ENCODE data around the gene ATF5.
A peak's percentile ranks its signal among the peaks of the same experiment; 100 is the strongest.
"Not testable (repeated sequence)": the region's sequence is repeated elsewhere in the genome, so short reads cannot be mapped to it uniquely, and the experiment has no call there.

ATF5 gene

DNA sequence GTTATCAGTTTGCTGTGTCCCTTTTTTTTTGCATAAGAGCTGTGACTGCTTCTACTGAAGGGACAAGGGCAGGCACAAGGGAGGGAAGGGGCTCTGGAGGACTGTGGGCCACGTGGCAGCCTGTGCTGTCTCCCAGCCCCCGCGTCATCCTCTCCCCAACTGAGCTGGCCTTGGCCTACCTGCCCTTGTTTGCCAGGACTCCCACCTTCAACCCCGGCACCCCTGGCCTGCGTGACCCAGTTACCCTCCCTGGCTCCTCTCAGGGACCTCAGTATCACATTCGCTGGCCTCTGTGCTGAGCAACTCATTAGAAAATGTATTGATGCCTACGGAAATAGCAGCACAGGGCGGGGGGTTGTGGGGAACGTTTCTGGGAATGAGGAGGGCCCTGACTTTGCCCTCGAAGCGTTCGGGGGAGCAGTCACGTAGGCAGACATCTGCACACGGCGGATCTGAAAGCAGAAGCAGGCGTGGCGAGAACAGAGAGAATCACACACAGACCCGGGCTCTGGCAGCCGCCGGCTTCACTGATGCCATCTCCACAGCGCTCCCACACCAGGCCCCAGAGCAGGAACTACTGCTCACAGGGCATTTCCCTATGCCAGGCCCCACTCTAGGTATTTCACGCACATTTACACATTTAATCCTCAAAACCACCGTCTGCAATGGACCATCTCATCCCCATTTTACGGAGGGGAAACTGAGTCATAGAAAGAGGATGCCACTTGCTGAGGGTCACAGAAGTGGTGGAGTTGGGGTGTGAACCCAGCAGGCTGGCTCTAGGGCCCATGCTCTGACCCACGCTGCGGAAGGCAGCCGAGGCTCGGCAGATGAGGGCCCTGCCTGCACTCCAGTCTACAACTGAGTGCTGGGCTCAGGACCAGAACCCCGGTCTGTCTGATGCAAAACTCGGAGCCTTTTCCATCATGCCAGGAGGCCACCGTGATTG is 5.7 kb upstream of the ATF5 start:
- no peak for DNase-seq (ENCODE audit: low read depth in 1 of 2, low spot score in 1 of 2)

DNA sequence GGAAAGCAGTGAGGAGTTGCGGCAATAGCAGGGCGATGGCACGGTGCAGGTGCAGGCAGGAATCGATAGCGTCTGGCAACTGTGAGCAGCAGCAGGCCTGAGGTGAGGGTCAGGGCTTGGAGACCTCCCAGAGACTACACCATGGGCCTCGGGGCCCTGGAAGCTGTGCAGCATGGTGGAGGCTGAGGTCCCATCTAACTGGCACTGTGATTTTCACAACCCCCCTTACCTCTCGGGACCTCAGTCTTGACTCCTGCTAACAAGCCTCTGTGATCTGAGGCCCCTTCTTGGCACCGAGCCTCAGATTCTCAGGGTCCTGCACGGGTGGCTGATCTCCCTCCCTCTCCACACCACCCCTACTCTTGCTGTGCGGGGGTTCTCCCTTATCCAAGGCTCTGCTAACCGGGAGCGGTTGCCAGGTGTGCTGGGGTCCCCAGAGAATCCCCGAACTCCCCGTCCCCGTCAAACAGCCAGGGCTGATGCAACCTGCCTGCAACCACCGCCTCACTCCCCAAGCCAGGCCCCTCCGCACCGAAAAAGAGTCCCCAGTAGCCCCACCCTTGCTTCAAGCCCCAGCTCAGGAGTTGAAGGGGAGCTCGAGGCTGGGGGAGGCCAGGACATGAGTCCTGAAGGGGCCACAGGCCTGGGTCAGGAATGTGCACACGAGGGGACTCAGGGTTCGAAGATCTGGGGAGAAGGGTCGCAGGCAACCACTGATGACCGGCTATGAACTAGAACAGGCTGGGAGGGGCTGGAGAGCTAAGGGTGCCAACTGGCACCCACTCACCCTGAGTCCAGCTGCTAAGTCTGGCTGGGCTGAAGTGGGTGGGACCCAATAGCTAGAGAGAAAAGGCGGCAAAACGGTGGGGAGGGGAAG is 4.8 kb upstream of the ATF5 start:
- no peak for DNase-seq (ENCODE audit: low read depth in 1 of 2, low spot score in 1 of 2)

DNA sequence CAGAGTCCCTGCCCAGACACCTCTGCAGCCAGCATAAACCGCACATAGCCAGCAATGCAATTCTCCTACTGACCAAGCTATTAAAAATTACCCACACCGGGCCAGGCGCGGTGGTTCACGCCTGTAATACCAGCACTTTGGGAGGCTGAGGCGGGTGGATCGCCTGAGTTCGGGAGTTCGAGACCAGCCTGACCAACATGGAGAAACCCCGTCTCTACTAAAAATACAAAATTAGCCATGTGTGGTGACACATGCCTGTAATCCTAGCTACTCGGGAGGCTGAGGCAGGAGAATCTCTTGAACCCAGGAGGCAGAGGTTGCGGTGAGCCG is 4.2 kb upstream of the ATF5 start:
- not testable (repeated sequence) for DNase-seq (ENCODE audit: low read depth in 1 of 2, low spot score in 1 of 2)

DNA sequence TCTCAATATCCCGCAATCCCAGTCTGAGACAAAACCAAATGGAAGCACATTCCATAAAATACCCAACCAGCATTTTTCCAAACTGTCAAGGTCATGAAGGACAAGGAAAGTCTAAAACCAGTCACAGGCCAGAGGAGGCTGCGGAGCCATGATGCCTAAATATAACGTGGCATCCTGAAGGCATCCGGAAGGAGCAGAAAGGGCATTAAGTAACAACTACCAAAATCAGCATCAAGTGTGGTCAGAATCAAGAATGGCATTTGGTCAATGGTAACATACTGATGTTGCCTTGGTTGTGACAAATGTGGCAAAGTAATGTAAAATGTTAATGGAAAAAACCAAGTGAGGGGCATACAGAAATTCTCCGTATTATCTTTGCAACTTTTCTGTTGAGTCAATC is 3.5 kb upstream of the ATF5 start:
- no peak for DNase-seq (ENCODE audit: low read depth in 1 of 2, low spot score in 1 of 2)

GRCh38 chr19:49926515-49926914 is 2.5 kb upstream of the ATF5 start:
- no peak for DNase-seq (ENCODE audit: low read depth in 1 of 2, low spot score in 1 of 2)

DNA sequence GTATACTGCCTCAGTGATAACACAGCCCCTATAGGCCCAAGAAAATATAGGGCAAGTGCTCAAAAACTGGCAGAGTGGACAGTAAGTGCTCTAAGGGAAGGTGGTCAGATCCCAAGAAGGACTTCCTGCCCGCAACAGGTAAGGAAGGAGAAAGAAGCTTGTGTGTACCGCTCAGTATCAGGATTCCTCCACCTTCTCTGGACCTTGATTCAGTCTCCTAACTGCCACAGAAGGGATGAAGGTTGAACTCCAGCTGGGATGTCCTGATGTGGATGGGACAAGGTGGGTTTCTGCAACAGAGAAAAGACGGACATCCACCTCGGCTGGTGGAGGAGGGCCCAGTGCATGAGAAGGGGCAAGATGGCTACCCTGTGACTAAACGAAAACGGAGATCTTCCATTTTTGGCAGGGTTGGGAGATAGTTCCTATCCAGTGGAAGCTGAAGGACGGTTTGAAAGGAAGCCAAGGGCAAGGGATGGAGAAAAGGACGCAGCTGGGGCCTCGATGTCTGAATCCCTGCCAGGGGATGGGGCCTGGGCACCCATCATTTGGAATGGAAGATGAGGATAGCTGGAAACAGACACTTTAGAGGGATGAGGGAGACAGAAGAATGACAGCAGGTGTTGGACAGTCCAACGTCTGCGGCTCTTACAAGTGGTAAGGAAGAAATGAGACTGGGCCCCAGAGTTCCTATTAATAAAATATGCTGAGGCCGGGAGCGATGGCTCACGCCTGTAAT is 1.3 kb upstream of the ATF5 start:
- no peak for DNase-seq (ENCODE audit: low read depth in 1 of 2, low spot score in 1 of 2)

GRCh38 chr19:49929611-49930482 is 842 bp downstream of the ATF5 start:
- peak; percentile 80 to 84 for DNase-seq (ENCODE audit: low read depth in 1 of 2, low spot score in 1 of 2)

DNA sequence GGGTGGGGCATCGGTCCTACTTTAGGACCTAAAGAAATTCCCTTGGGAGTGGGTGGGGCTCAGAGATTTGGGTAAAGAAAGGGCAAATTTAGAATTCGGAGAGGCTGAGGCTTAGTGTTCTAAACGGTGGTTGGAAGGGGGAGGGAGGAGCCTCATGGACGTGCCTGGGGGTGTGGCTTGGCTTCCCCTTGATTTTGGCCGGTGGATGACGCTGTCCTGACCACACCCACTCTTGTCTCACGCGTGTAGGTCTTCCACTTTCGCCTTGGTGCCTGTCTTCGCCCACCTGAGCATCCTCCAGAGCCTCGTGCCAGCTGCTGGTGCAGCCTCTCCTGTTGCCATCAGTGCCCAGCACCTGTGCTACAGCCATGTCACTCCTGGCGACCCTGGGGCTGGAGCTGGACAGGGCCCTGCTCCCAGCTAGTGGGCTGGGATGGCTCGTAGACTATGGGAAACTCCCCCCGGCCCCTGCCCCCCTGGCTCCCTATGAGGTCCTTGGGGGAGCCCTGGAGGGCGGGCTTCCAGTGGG is 1.5 kb downstream of the ATF5 start:
- DNase-seq (ENCODE audit: low read depth in 1 of 2, low spot score in 1 of 2): no peak

- no peak for DNase-seq (ENCODE audit: low read depth in 1 of 2, low spot score in 1 of 2)
Measured at GRCh38 chr19:49931293-49932040, 2.5 kb downstream of the ATF5 start.

DNA sequence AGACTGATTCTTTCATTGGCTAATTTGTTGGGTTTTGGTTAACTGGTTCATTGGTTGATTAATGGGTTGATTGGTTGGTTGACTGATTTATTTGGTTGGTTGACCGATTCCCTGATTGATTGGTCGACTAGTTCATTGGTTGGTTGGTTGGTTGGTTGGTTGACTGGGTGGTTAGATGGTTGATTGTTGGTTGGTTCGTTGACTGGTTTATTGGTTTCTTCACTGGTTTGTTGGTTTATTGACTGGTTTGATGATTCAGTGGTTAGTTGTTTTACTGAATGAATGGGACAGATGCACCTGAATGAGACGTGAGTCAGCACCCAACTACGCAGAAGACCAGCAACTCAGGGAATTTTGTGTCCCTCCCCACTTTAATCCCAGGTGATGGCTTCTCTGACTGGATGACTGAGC is 3.0 kb downstream of the ATF5 start:
- no peak for DNase-seq (ENCODE audit: low read depth in 1 of 2, low spot score in 1 of 2)

DNA sequence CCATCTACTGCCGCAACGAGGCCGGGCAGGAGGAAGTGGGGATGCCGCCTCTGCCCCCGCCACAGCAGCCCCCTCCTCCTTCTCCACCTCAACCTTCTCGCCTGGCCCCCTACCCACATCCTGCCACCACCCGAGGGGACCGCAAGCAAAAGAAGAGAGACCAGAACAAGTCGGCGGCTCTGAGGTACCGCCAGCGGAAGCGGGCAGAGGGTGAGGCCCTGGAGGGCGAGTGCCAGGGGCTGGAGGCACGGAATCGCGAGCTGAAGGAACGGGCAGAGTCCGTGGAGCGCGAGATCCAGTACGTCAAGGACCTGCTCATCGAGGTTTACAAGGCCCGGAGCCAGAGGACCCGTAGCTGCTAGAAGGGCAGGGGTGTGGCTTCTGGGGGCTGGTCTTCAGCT is 3.7 kb downstream of the ATF5 start:
- peak in 1 of 2 donors; percentile 7 for DNase-seq (ENCODE audit: low read depth in 1 of 2, low spot score in 1 of 2)

DNA sequence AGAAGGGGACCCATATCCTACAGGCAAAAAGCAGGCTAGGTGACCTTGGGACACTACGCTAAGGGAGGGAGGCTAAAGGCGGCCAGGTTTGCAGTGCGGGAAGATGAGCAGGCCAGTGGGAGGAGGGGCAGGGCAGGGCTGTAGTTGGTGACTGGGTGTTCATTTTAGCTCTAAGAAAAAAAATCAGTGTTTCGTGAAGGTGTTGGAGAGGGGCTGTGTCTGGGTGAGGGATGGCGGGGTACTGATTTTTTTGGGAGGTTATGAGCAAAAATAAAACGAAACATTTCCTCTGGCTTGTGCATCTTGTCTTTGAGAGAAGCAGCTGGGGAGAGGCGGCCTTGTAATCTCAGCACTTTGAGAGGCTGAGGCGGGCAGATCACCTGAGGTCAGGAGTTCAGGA is 4.6 kb downstream of the ATF5 start:
- no peak for DNase-seq (ENCODE audit: low read depth in 1 of 2, low spot score in 1 of 2)

DNA sequence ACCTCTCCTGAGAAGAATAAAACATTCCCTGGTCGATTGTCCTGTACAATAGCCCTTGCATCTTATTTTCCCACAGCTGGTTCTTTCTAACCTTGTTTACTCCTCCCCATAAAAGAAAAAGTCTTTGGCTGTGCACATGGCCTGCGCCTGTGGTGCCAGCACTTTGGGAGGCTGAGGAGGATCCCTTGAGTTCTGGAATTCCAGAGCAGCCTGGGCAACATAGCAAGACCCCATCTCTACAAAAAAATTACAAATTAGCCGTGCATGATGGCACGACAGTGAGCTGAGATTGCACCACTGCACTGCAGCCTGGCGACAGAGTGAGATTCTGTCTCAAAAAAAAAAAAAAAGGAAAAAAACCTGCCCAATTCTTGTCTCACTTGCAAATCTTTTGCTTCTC is 7.5 kb downstream of the ATF5 start:
- DNase-seq (ENCODE audit: low read depth in 1 of 2, low spot score in 1 of 2): no peak

- DNase-seq (ENCODE audit: low read depth in 1 of 2, low spot score in 1 of 2): peak; percentile 61 to 66
Measured at GRCh38 chr19:49937750-49938381, 8.9 kb downstream of the ATF5 start.

DNA sequence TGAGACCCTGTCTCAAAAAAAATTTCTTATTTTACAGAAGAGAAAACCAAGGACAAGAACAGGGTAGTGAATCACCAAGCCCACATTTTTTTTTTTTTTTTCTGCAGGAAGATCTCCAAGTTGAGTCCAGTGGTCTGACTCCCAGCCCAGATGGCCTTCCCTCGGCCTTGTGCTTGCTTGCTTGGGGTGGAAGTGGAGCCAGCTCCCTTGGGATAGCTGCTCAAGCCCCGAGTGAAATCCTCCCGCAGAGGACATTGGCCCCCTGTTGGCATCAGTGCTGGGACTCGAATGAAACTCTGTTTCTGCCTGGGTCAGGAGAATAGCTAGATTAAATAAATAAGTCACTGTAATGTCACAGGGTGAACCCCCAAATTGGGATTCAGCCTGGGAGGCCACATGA is 9.7 kb downstream of the ATF5 start:
- no peak for DNase-seq (ENCODE audit: low read depth in 1 of 2, low spot score in 1 of 2)

GRCh38 chr19:49939721-49940481 is 10.9 kb downstream of the ATF5 start:
- DNase-seq (ENCODE audit: low read depth in 1 of 2, low spot score in 1 of 2): no peak

DNA sequence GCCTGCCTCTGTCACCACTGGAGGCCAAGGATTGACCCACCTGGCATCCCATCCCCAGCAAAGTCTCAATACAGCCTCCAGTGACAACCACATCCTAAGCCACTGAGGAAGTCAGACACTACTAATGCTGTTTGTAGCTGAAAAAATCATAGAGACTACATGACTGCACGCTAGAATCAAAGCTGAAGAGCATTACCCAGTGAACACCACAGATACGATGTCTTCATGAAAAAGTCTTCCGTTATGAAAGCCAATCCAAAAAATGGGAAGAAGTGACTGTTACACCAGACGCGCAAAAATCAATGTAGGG is 11.4 kb downstream of the ATF5 start:
- no peak for DNase-seq (ENCODE audit: low read depth in 1 of 2, low spot score in 1 of 2)

DNA sequence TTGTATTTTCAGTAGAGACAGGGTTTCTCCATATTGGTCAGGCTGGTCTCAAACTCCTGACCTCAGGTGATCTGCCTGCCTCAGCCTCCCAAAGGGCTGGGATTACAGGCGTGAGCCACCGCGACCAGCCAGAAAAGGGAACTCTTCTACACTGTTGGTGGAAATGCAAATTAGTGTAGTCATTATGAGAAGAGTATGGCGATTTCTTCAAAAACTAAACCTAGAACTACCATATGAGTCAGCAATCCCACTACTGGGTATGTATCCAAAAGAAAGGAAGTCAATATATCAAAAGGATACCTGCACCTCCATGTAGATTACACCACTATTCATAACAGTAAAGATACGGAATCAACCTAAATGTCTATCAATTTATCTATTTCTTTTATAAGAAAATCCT is 15.6 kb downstream of the ATF5 start:
- DNase-seq (ENCODE audit: low read depth in 1 of 2, low spot score in 1 of 2): not testable (repeated sequence)

- no peak for DNase-seq (ENCODE audit: low read depth in 1 of 2, low spot score in 1 of 2)
Measured at GRCh38 chr19:49946415-49946814, 17.4 kb downstream of the ATF5 start.

Measured in stimulated activated CD4-positive, alpha-beta T cell treated with anti-CD3 and anti-CD28 coated beads, Interleukin-15, amount 100 ng/mL, for 1 hour (primary cell).